ENCODE measurements around the gene LMTK3. TPM values are rescaled to one million over a fixed set of nuclear protein-coding genes. Genes with fewer than 3 reads are reported as not detected.
"Not testable (repeated sequence)": the region's sequence is repeated elsewhere in the genome, so short reads cannot be mapped to it uniquely, and the experiment has no call there.

LMTK3 gene
- total RNA-seq, 2 experiments from 2014 or later: 3.7 to 5.1 TPM

GRCh38 chr19:48487544-48487943 is 24.1 kb downstream of the LMTK3 start:
- POLR2A ChIA-PET: interaction anchor here (0.7 kb wide), 1 partner anchor 17 kb away, joined by 6 read pairs; no protein-coding TSS in a partner anchor

GRCh38 chr19:48486706-48487105 is 24.9 kb downstream of the LMTK3 start:
- not testable (repeated sequence) for H3K36me3 Mint-ChIP-seq (ENCODE audit: low read depth); DNase-seq; H3K4me3 Mint-ChIP-seq; H3K27ac Mint-ChIP-seq; H3K9me3 Mint-ChIP-seq
- Mint-ChIP-seq H3K4me1 (peaks cover 24% of the 10 kb centered on the region), H3K27me3 (peaks cover 14% of the 10 kb centered on the region)
- ChIA-PET CTCF (interaction anchor here (1.2 to 1.6 kb wide), 2 partner anchors 19 to 97 kb away, joined by 4 to 8 read pairs; no protein-coding TSS in a partner anchor), POLR2A (interaction anchor here (0.7 kb wide), 1 partner anchor 16 kb away, joined by 6 read pairs; no protein-coding TSS in a partner anchor)

More at GRCh38 chr19:48487544-48487943, 24.1 kb downstream of the LMTK3 start:
- peaks cover 22% of the 10 kb centered on the region for H3K27me3 Mint-ChIP-seq
- no peak for DNase-seq
- CTCF ChIA-PET: interaction anchor here (1.1 to 1.6 kb wide), 4 partner anchors 18 to 122 kb away, joined by 3 to 8 read pairs (median 4); no protein-coding TSS in a partner anchor
- no peak overlapping the region for H3K27ac Mint-ChIP-seq
- H3K4me3 Mint-ChIP-seq: no peak overlapping the region
- H3K4me1 Mint-ChIP-seq: peaks cover 24% of the 10 kb centered on the region
- peaks cover 2% of the 10 kb centered on the region for H3K36me3 Mint-ChIP-seq (ENCODE audit: low read depth)
- H3K9me3 Mint-ChIP-seq: no peaks in the 10 kb centered on the region

GRCh38 chr19:48484931-48485612 is 26.6 kb downstream of the LMTK3 start:
- Mint-ChIP-seq H3K36me3 (ENCODE audit: low read depth) (peaks cover 3% of the 10 kb centered on the region), H3K9me3 (no peaks in the 10 kb centered on the region), H3K27me3 (peaks cover 6% of the 10 kb centered on the region), H3K4me3 (no peak overlapping the region), H3K4me1 (peaks cover 26% of the 10 kb centered on the region), H3K27ac (no peak overlapping the region)
- ChIA-PET POLR2A (no interaction called here), CTCF (no interaction called here)
- DNase-seq: no peak

GRCh38 chr19:48484247-48484893 is 27.3 kb downstream of the LMTK3 start:
- ChIA-PET CTCF (interaction anchor here (0.6 kb wide), 1 partner anchor 218 kb away, joined by 5 read pairs; no protein-coding TSS in a partner anchor), POLR2A (no interaction called here)
- Mint-ChIP-seq H3K27ac (no peak overlapping the region), H3K4me1 (peaks cover 27% of the 10 kb centered on the region), H3K27me3 (no peaks in the 10 kb centered on the region), H3K4me3 (no peak overlapping the region), H3K9me3 (no peaks in the 10 kb centered on the region), H3K36me3 (ENCODE audit: low read depth) (peaks cover 8% of the 10 kb centered on the region)
- no peak for DNase-seq

GRCh38 chr19:48483301-48483700 is 28.3 kb downstream of the LMTK3 start:
- Mint-ChIP-seq H3K27ac (peak overlapping the region; percentile 54), H3K4me1 (peaks cover 27% of the 10 kb centered on the region), H3K36me3 (ENCODE audit: low read depth) (peaks cover 11% of the 10 kb centered on the region), H3K4me3 (no peak overlapping the region), H3K9me3 (no peaks in the 10 kb centered on the region), H3K27me3 (no peaks in the 10 kb centered on the region)
- ChIA-PET POLR2A (no interaction called here), CTCF (interaction anchor here (1.1 kb wide), 1 partner anchor 9 kb away, joined by 3 read pairs; no protein-coding TSS in a partner anchor)
- DNase-seq: no peak

GRCh38 chr19:48481846-48482639 is 29.6 kb downstream of the LMTK3 start:
- H3K4me3 Mint-ChIP-seq: no peak overlapping the region
- H3K4me1 Mint-ChIP-seq: peaks cover 27% of the 10 kb centered on the region
- no peak for DNase-seq
- peaks cover 12% of the 10 kb centered on the region for H3K36me3 Mint-ChIP-seq (ENCODE audit: low read depth)
- peak overlapping the region; percentile 64 for H3K27ac Mint-ChIP-seq
- no peaks in the 10 kb centered on the region for H3K27me3 Mint-ChIP-seq
- no peaks in the 10 kb centered on the region for H3K9me3 Mint-ChIP-seq
- CTCF ChIA-PET: interaction anchor here (3.1 kb wide), 1 partner anchor 9 kb away, joined by 24 read pairs; no protein-coding TSS in a partner anchor
- POLR2A ChIA-PET: no interaction called here

GRCh38 chr19:48480558-48481500 is 30.8 kb downstream of the LMTK3 start:
- Mint-ChIP-seq H3K27ac (peak overlapping the region; percentile 91), H3K4me1 (peaks cover 27% of the 10 kb centered on the region), H3K4me3 (peak overlapping the region; percentile 67), H3K36me3 (ENCODE audit: low read depth) (peaks cover 12% of the 10 kb centered on the region), H3K27me3 (no peaks in the 10 kb centered on the region), H3K9me3 (no peaks in the 10 kb centered on the region)
- DNase-seq: peak; percentile 75
- ChIA-PET CTCF (interaction anchor here (1.3 to 3.1 kb wide), 2 partner anchors 10 kb away, joined by 5 to 24 read pairs; no protein-coding TSS in a partner anchor), POLR2A (interaction anchor here (1.6 kb wide), 1 partner anchor 11 kb away, joined by 4 read pairs; no protein-coding TSS in a partner anchor)

GRCh38 chr19:48480183-48480557 is 31.5 kb downstream of the LMTK3 start:
- peak overlapping the region; percentile 91 for H3K27ac Mint-ChIP-seq
- peaks cover 27% of the 10 kb centered on the region for H3K4me1 Mint-ChIP-seq
- POLR2A ChIA-PET: interaction anchor here (1.6 kb wide), 1 partner anchor 10 kb away, joined by 4 read pairs; no protein-coding TSS in a partner anchor
- DNase-seq: peak; percentile 43
- H3K9me3 Mint-ChIP-seq: no peaks in the 10 kb centered on the region
- CTCF ChIA-PET: interaction anchor here (0.5 to 3.1 kb wide), 3 partner anchors 10 to 13 kb away, joined by 3 to 24 read pairs (median 5); no protein-coding TSS in a partner anchor
- peak overlapping the region; percentile 67 for H3K4me3 Mint-ChIP-seq
- H3K27me3 Mint-ChIP-seq: no peaks in the 10 kb centered on the region
- peaks cover 16% of the 10 kb centered on the region for H3K36me3 Mint-ChIP-seq (ENCODE audit: low read depth)

GRCh38 chr19:48479686-48480085 is 31.9 kb downstream of the LMTK3 start:
- peak overlapping the region; percentile 80 for H3K27ac Mint-ChIP-seq
- peak overlapping the region; percentile 31 for H3K4me3 Mint-ChIP-seq
- peaks cover 27% of the 10 kb centered on the region for H3K4me1 Mint-ChIP-seq
- H3K36me3 Mint-ChIP-seq (ENCODE audit: low read depth): peaks cover 16% of the 10 kb centered on the region
- POLR2A ChIA-PET: interaction anchor here (1.6 kb wide), 1 partner anchor 10 kb away, joined by 4 read pairs; no protein-coding TSS in a partner anchor
- no peak for DNase-seq
- H3K27me3 Mint-ChIP-seq: no peaks in the 10 kb centered on the region
- H3K9me3 Mint-ChIP-seq: no peaks in the 10 kb centered on the region
- CTCF ChIA-PET: interaction anchor here (0.5 to 3.1 kb wide), 3 partner anchors 9 to 14 kb away, joined by 3 to 24 read pairs (median 5); no protein-coding TSS in a partner anchor

- POLR2A ChIA-PET: interaction anchor here (1.6 kb wide), 1 partner anchor 9 kb away, joined by 4 read pairs; no protein-coding TSS in a partner anchor
- DNase-seq: no peak
- H3K4me3 Mint-ChIP-seq: no peak overlapping the region
- peaks cover 29% of the 10 kb centered on the region for H3K4me1 Mint-ChIP-seq
- peaks cover 19% of the 10 kb centered on the region for H3K36me3 Mint-ChIP-seq (ENCODE audit: low read depth)
- no peaks in the 10 kb centered on the region for H3K27me3 Mint-ChIP-seq
- no peak overlapping the region for H3K27ac Mint-ChIP-seq
- H3K9me3 Mint-ChIP-seq: no peaks in the 10 kb centered on the region
- CTCF ChIA-PET: interaction anchor here (0.7 to 3.1 kb wide), 2 partner anchors 12 to 332 kb away, joined by 3 to 24 read pairs; no protein-coding TSS in a partner anchor
These were observed 33.0 kb downstream of the LMTK3 start for GRCh38 chr19:48478339-48479256.

Data from activated CD4-positive, alpha-beta T cell treated with anti-CD3 and anti-CD28 coated beads, Interleukin-2, amount 10 ng/mL, durations not matched to agents 7 days and 5 days (primary cell).